Spleen (tissue), 7 donors: ENCODE data around the gene NFE2L1.

Experiments
- CTCF ChIP-seq, 11 experiments: fragments of 200-600 bp in 7 of 11; fragments of 450-650 bp in 4 of 11; sonication (generic) in 4 of 11; IDR thresholded peaks in 8 of 11; conservative IDR thresholded peaks in 3 of 11; 1 replicate in 7 of 11; 2 replicates in 4 of 11; pipeline versions ENCODE4 v1.4.0 to v1.8.0; 2016 to 2021; ENCODE audit warnings: antibody characterized with exemption in 11 of 11, inconsistent platforms in 4 of 11, mild to moderate bottlenecking in 1 of 11
- POLR2AphosphoS5 ChIP-seq, 3 donors: sonication (generic); formaldehyde crosslinking; IDR thresholded peaks; one replicate each; pipeline ENCODE4 v1.5.1; 2017; ENCODE audit warnings: antibody characterized with exemption in 3 of 3
- donor health status: DM: no; HTN: no; CAD: no; lungs with moderate emphysema.
- donor health status: DM: no; HTN: no; CAD: no.
- donor health status: DM: no; HTN: no; CAD: no.

- TF ChIP-seq CTCF (IDR thresholded peaks at IDR 0.05 in 8 of 11, conservative IDR thresholded peaks at IDR 0.05 in 3 of 11) (no peak), POLR2AphosphoS5 (IDR thresholded peaks at IDR 0.05) (no peak)
Observed at GRCh38 chr17:48093341-48094045, 45.3 kb downstream of the NFE2L1 start.
